HCT116 (cell line): ENCODE data around the gene C10orf53. TPM values are rescaled to one million over a fixed set of nuclear protein-coding genes. Genes with fewer than 3 reads are reported as not detected.

Experiments
- ATAC-seq: fragments of 200-7000 bp; cut with Tn5 transposase; 2 replicates; pipeline ENCODE4 v1.9.1; 2020; ENCODE audit warnings: mild to moderate bottlenecking, moderate library complexity
- BruUV-seq: library from RNA; stranded (reverse); fragments of 400-500 nt; replicated peaks from 2 replicates; lab custom pipeline; 2021; lab: Mats Ljungman, UMichigan
- CTCF ChIA-PET: fragments of 300-600 bp; sonication (Branson Sonifier 250); formaldehyde crosslinking; loops from one replicate; lab custom pipeline; 2021; ENCODE audit warnings: antibody characterized with exemption; lab: Charles Lee
- POLR2A ChIA-PET: fragments of 300-600, 350-600 bp; sonication (Branson Sonifier 250); formaldehyde crosslinking; loops from one replicate; lab custom pipeline; 2021; ENCODE audit warnings: antibody characterized with exemption; lab: Charles Lee
- RAD21 ChIA-PET, 2 experiments: fragments of 300-600 bp; sonication (Branson Sonifier 250); formaldehyde crosslinking; loops; one replicate each; lab custom pipeline; 2023; ENCODE audit warnings: low total read pairs in 2 of 2; ENCODE audit not compliant: uncharacterized antibody in 2 of 2, unreplicated experiment in 2 of 2, low non-redundant PET in 1 of 2; lab: Charles Lee
- DNase-seq: peaks from one replicate; pipeline ENCODE4 v3.0.0-alpha.2; 2010; ENCODE audit warnings: low read depth, low spot score
- H2AFZ ChIP-seq: fragments of 200-600 bp; shearing (Covaris generic), sonication (generic); 2 replicates; pipeline ENCODE4 v1.6.1; 2017; ENCODE audit warnings: low read depth, mixed run types, mixed read lengths, antibody characterized with exemption, low read length; ENCODE audit not compliant: poor library complexity, severe bottlenecking
- H3K27ac ChIP-seq: 2 replicates; pipeline ENCODE4 v1.5.1; 2012; ENCODE audit warnings: low read depth, low read length
- H3K27me3 ChIP-seq: fragments of 200-600 bp; sonication (generic); 2 replicates; pipeline ENCODE4 v1.6.1; 2016; ENCODE audit warnings: mixed run types, low read length, mixed read lengths; ENCODE audit not compliant: insufficient read depth
- H3K36me3 ChIP-seq, 2 experiments: fragments of 200-500 bp in 1 of 2; fragments of 200-600 bp in 1 of 2; sonication (Bioruptor generic) in 1 of 2; sonication (generic) in 1 of 2; 2 replicates each; pipeline versions ENCODE4 v1.5.1 to v1.6.1; 2014 to 2016; ENCODE audit warnings: low read length in 2 of 2, inconsistent platforms in 1 of 2, mixed read lengths in 1 of 2, mixed run types in 1 of 2; ENCODE audit not compliant: insufficient read depth in 2 of 2, control insufficient read depth in 1 of 2
- H3K4me1 ChIP-seq, 2 experiments: fragments of 200-600 bp in 1 of 2; sonication (generic) in 1 of 2; 2 replicates each; pipeline versions ENCODE4 v1.5.1 to v1.6.1; 2012 to 2017; ENCODE audit warnings: low read length in 2 of 2, inconsistent platforms in 1 of 2, mild to moderate bottlenecking in 1 of 2, mixed read lengths in 1 of 2, mixed run types in 1 of 2, moderate library complexity in 1 of 2; ENCODE audit not compliant: insufficient read depth in 2 of 2, control insufficient read depth in 1 of 2
- H3K4me2 ChIP-seq: fragments of 200-600 bp; sonication (generic); 2 replicates; pipeline ENCODE4 v1.6.1; 2017; ENCODE audit warnings: mixed run types, low read length, mixed read lengths
- H3K4me3 ChIP-seq, 2 experiments: fragments of 200-600 bp in 1 of 2; sonication (generic) in 1 of 2; replicated peaks in 1 of 2; 2 replicates each; pipeline ENCODE4 v1.5.1; 2011 to 2016; ENCODE audit warnings: low read length in 2 of 2, control low read depth in 1 of 2, low read depth in 1 of 2, mild to moderate bottlenecking in 1 of 2, mixed read lengths in 1 of 2, mixed run types in 1 of 2
- H3K79me2 ChIP-seq: fragments of 200-600 bp; sonication (generic); 2 replicates; pipeline ENCODE4 v1.6.1; 2017; ENCODE audit warnings: mild to moderate bottlenecking, mixed run types, low read length, moderate library complexity, mixed read lengths; ENCODE audit not compliant: insufficient read depth
- H3K9ac ChIP-seq: fragments of 200-600 bp; sonication (generic); 2 replicates; pipeline ENCODE4 v1.6.1; 2016; ENCODE audit warnings: low read length, mixed read lengths
- H3K9me2 ChIP-seq: fragments of 200-600 bp; sonication (generic), shearing (Covaris generic); 2 replicates; pipeline ENCODE4 v1.6.1; 2017; ENCODE audit warnings: mixed run types, mild to moderate bottlenecking, moderate library complexity; ENCODE audit not compliant: insufficient read depth
- H3K9me3 ChIP-seq, 2 experiments: fragments of 200-500 bp in 1 of 2; fragments of 200-600 bp in 1 of 2; sonication (Bioruptor generic) in 1 of 2; sonication (generic) in 1 of 2; 2 replicates each; pipeline ENCODE4 v1.6.1; 2014 to 2017; ENCODE audit warnings: low read length in 2 of 2, mixed read lengths in 2 of 2, inconsistent platforms in 1 of 2, low read depth in 1 of 2, mild to moderate bottlenecking in 1 of 2, mixed run types in 1 of 2, moderate library complexity in 1 of 2; ENCODE audit not compliant: control insufficient read depth in 1 of 2, insufficient read depth in 1 of 2
- H4K20me1 ChIP-seq: fragments of 200-600 bp; sonication (generic), shearing (Covaris generic); 2 replicates; pipeline ENCODE4 v1.6.1; 2017; ENCODE audit warnings: mixed run types, mild to moderate bottlenecking, moderate library complexity; ENCODE audit not compliant: insufficient read depth
- ATF3 ChIP-seq: IDR thresholded peaks from 2 replicates; pipeline ENCODE4 v1.6.1; 2012
- CBX3 ChIP-seq: IDR thresholded peaks from 2 replicates; pipeline ENCODE4 v1.6.1; 2012; ENCODE audit warnings: low read depth
- CEBPB ChIP-seq: IDR thresholded peaks from 2 replicates; pipeline ENCODE4 v1.6.1; 2012; ENCODE audit warnings: low read depth
- CTCF ChIP-seq, 3 experiments: fragments of 200-600 bp in 1 of 3; sonication (generic) in 1 of 3; IDR thresholded peaks in 2 of 3; conservative IDR thresholded peaks in 1 of 3; 2 replicates each; pipeline ENCODE4 v1.5.1; 2012 to 2017; ENCODE audit warnings: low read depth in 2 of 3, low read length in 2 of 3, antibody characterized with exemption in 1 of 3, borderline replicate concordance in 1 of 3, control low read depth in 1 of 3, mild to moderate bottlenecking in 1 of 3, mixed read lengths in 1 of 3, mixed run types in 1 of 3, moderate library complexity in 1 of 3; ENCODE audit not compliant: insufficient read depth in 1 of 3
- EGR1 ChIP-seq: IDR thresholded peaks from 2 replicates; pipeline ENCODE4 v1.6.1; 2012; ENCODE audit warnings: low read depth
- ELF1 ChIP-seq: IDR thresholded peaks from 2 replicates; pipeline ENCODE4 v1.6.1; 2012; ENCODE audit warnings: low read depth, borderline replicate concordance
- EZH2 ChIP-seq: fragments of 200-600 bp; sonication (generic); IDR thresholded peaks from 2 replicates; pipeline ENCODE4 v1.6.1; 2017; ENCODE audit warnings: antibody characterized with exemption, mixed run types
- EZH2phosphoT487 ChIP-seq: fragments of 200-600 bp; IDR thresholded peaks from 2 replicates; pipeline ENCODE4 v1.6.1; 2018; ENCODE audit warnings: antibody characterized with exemption, borderline replicate concordance
- FOSL1 ChIP-seq: IDR thresholded peaks from 2 replicates; pipeline ENCODE4 v1.6.1; 2012; ENCODE audit warnings: low read depth
- MAX ChIP-seq: IDR thresholded peaks from 2 replicates; pipeline ENCODE4 v1.6.1; 2012
- POLR2AphosphoS5 ChIP-seq: IDR thresholded peaks from 2 replicates; pipeline ENCODE4 v1.6.1; 2011; ENCODE audit warnings: mild to moderate bottlenecking, low read depth, low read length, moderate library complexity
- RAD21 ChIP-seq: IDR thresholded peaks from 2 replicates; pipeline ENCODE4 v1.6.1; 2012; ENCODE audit warnings: low read depth, mild to moderate bottlenecking
- SIN3A ChIP-seq: IDR thresholded peaks from 2 replicates; pipeline ENCODE4 v1.6.1; 2012; ENCODE audit warnings: low read depth
- SP1 ChIP-seq: IDR thresholded peaks from 2 replicates; pipeline ENCODE4 v1.6.1; 2012; ENCODE audit warnings: low read depth
- SRF ChIP-seq: IDR thresholded peaks from 2 replicates; pipeline ENCODE4 v1.6.1; 2012; ENCODE audit warnings: low read depth
- TCF7L2 ChIP-seq: IDR thresholded peaks from 2 replicates; pipeline ENCODE4 v1.7.0; 2011; ENCODE audit warnings: borderline replicate concordance, inconsistent platforms; ENCODE audit not compliant: insufficient read depth, insufficient read length; ENCODE audit errors: extremely low read depth
- YY1 ChIP-seq: IDR thresholded peaks from 2 replicates; pipeline ENCODE4 v1.6.1; 2011; ENCODE audit warnings: low read length, low read depth, moderate library complexity, mild to moderate bottlenecking; ENCODE audit not compliant: insufficient replicate concordance; ENCODE audit errors: extremely low read depth
- ZBTB33 ChIP-seq: IDR thresholded peaks from 2 replicates; pipeline ENCODE4 v1.6.1; 2011; ENCODE audit warnings: mild to moderate bottlenecking, low read length, moderate library complexity; ENCODE audit not compliant: insufficient replicate concordance; ENCODE audit errors: extremely low read depth
- ZFX ChIP-seq: fragments of 450-650 bp; IDR thresholded peaks from 2 replicates; pipeline ENCODE4 v1.6.1; 2017
- ZNF274 ChIP-seq: fragments of 200-500 bp; sonication (Bioruptor generic); IDR thresholded peaks from 2 replicates; pipeline ENCODE4 v1.6.1; 2014; ENCODE audit warnings: mild to moderate bottlenecking, low read depth, low read length, inconsistent platforms
- intact Hi-C: fragments of 100-400 bp; cut with micrococcal nuclease; formaldehyde crosslinking; loops from 2 replicates; pipeline ENCODE4 v1.10.0; 2022
- total RNA-seq: library from RNA; stranded (reverse); gene quantifications from one replicate; pipeline ENCODE4 v1.2.1, GENCODE V29; 2021; ENCODE audit not compliant: unreplicated experiment

C10orf53 gene
- total RNA-seq, 1 experiment from 2014 or later = not detected

DNA sequence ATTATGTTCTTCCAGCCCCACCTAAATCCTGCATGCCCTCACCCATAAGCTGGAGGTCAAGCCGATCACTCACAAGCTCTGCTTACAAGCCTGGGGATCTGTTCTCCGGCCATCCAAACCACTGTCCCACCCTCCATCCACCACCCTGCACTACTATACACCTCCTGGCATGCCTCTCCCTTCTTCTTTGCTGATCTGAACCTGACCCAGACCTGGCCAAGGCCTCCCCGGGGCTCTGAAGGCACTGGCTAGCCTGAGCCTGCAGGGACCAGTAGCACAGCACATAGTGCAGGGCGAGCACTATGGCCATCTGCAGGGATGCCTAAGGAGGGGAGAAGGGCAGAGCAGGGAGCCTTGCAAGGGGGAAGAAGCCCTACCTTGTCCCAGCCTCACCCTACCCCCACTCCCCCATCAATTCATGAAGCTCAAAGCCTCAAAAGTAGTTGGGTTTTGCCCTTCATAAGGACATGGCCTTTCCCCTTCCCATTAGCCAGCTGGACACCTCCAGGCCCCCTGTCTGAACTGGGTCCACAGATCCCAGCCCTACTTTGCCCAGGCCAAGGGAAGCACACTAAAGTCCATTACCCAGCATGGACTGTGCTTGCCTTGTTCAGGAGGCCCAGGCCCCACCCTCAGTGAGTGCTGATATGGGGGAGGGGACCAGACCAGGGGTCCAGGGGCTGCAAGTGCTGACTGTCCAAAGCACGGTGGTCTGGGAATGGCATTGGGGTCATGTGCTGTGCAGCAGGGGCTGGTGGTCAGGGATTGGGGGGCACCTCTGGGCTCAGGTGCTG lies 36.0 kb upstream of the C10orf53 start:
- RAD21 ChIA-PET = no interaction called here
- Histone ChIP-seq H2AFZ (no peak overlapping the region), H3K9me3 (no peaks in the 10 kb centered on the region), H3K4me2 (no peak overlapping the region), H4K20me1 (no peaks in the 10 kb centered on the region), H3K4me3 (no peak overlapping the region), H3K9ac (no peak overlapping the region), H3K79me2 (no peaks in the 10 kb centered on the region), H3K9me2 (no peaks in the 10 kb centered on the region), H3K27me3 (peaks cover 26% of the 10 kb centered on the region), H3K27ac (no peak overlapping the region), H3K4me1 (no peaks in the 10 kb centered on the region), H3K36me3 (no peaks in the 10 kb centered on the region)
- POLR2A ChIA-PET = no interaction called here
- ATAC-seq (no peak), DNase-seq (no peak)
- TF ChIP-seq EZH2phosphoT487 = no peak
- TF ChIP-seq ATF3 = no peak
- no peak for TF ChIP-seq CBX3
- no peak for TF ChIP-seq EZH2
- no peak for TF ChIP-seq CTCF (IDR thresholded peaks at IDR 0.05 in 2 of 3, conservative IDR thresholded peaks at IDR 0.05 in 1 of 3; ENCODE audit: borderline replicate concordance in 1 of 3, insufficient read depth in 1 of 3, low read depth in 2 of 3, low read length in 2 of 3)
- TF ChIP-seq SIN3A = no peak
- TF ChIP-seq FOSL1 = no peak
- TF ChIP-seq ZBTB33 = no peak
- TF ChIP-seq POLR2AphosphoS5 = no peak
- TF ChIP-seq EGR1 = no peak
- TF ChIP-seq TCF7L2 = no peak
- no peak for TF ChIP-seq RAD21
- TF ChIP-seq SRF = no peak
- TF ChIP-seq YY1 = no peak
- no peak for TF ChIP-seq ZNF274
- TF ChIP-seq ZFX = no peak
- TF ChIP-seq ELF1 = no peak
- no peak for TF ChIP-seq CEBPB
- no peak for TF ChIP-seq MAX
- TF ChIP-seq SP1 = no peak
- intact Hi-C loops = no loop called here
- CTCF ChIA-PET = no interaction called here
- no TSS peak for BruUV-seq
